Colonic mucosa (tissue), 4 donors: ENCODE data around the gene P4HB. TPM values are rescaled to one million over a fixed set of nuclear protein-coding genes. Genes with fewer than 3 reads are reported as not detected.

Source experiments
- DNase-seq: peaks from one replicate; pipeline ENCODE4 v3.0.0-alpha.2; 2020
- H3K27ac ChIP-seq: fragments of 200-600 bp; one replicate; pipeline ENCODE4 v1.8.0; 2021
- H3K27me3 ChIP-seq: fragments of 200-600 bp; one replicate; pipeline ENCODE4 v1.8.0; 2021
- H3K36me3 ChIP-seq: fragments of 200-600 bp; one replicate; pipeline ENCODE4 v1.8.0; 2021
- H3K4me1 ChIP-seq: fragments of 200-600 bp; one replicate; pipeline ENCODE4 v1.8.0; 2021; ENCODE audit warnings: mild to moderate bottlenecking
- H3K4me3 ChIP-seq: fragments of 200-600 bp; one replicate; pipeline ENCODE4 v1.8.0; 2021
- H3K9ac ChIP-seq, 2 donors: one replicate each; pipeline ENCODE4 v1.7.0; 2013; ENCODE audit warnings: control low read depth in 2 of 2, low read depth in 2 of 2, low read length in 2 of 2
- H3K9me3 ChIP-seq: fragments of 200-600 bp; one replicate; pipeline ENCODE4 v1.8.0; 2021
- CTCF ChIP-seq: fragments of 200-600 bp; IDR thresholded peaks from one replicate; pipeline ENCODE4 v1.8.0; 2022; ENCODE audit warnings: antibody characterized with exemption, mild to moderate bottlenecking
- intact Hi-C: fragments of 100-400 bp; cut with DNase I; formaldehyde crosslinking; loops from one replicate; pipeline ENCODE4 v1.14.1; 2022
- total RNA-seq, 2 donors: library from RNA; stranded (reverse); fragmentation: NEBNext Ultra II Directional in 1 of 2; extraction: Animal tissue kit (Norgen Biotek cat#: 25700) in 1 of 2; gene quantifications; one replicate each; pipeline ENCODE4 v1.2.1, GENCODE V29; 2021
- donor health status: healthy.
- donor health status: DM: no; HTN: no; CAD: no.
- donor health status: DM: no; HTN: no; CAD: no.

The P4HB gene
- total RNA-seq, 2 donors from 2014 or later, result 719 to 1,051 TPM

GRCh38 chr17:81858967-81859905 is 1.1 kb downstream of the P4HB start:
- H3K36me3 ChIP-seq, result peaks cover 10% of the 10 kb centered on the region
- TF ChIP-seq CTCF, result no peak
- no peaks in the 10 kb centered on the region for H3K9me3 ChIP-seq
- H3K9ac ChIP-seq, result peak overlapping the region; percentile 91 to 95
- intact Hi-C loops, result no loop called here
- no peaks in the 10 kb centered on the region for H3K27me3 ChIP-seq
- H3K4me3 ChIP-seq, result peak overlapping the region; percentile 96
- peaks cover 17% of the 10 kb centered on the region for H3K4me1 ChIP-seq
- H3K27ac ChIP-seq, result peak overlapping the region; percentile 92
- DNase-seq, result no peak

- no peak for DNase-seq
- intact Hi-C loops, result no loop called here
- Histone ChIP-seq H3K27me3 (no peaks in the 10 kb centered on the region), H3K36me3 (peaks cover 10% of the 10 kb centered on the region), H3K4me1 (peaks cover 17% of the 10 kb centered on the region), H3K9ac (peak overlapping the region; percentile 91 to 95), H3K9me3 (no peaks in the 10 kb centered on the region), H3K27ac (no peak overlapping the region), H3K4me3 (peak overlapping the region; percentile 96)
- TF ChIP-seq CTCF, result no peak
Observed at GRCh38 chr17:81858170-81858966, 2.0 kb downstream of the P4HB start.

- no peak overlapping the region for H3K9ac ChIP-seq
- no peak overlapping the region for H3K27ac ChIP-seq
- H3K4me3 ChIP-seq, result no peak overlapping the region
- H3K4me1 ChIP-seq, result peaks cover 15% of the 10 kb centered on the region
- H3K9me3 ChIP-seq, result no peaks in the 10 kb centered on the region
- intact Hi-C loops, result no loop called here
- no peak for TF ChIP-seq CTCF
- DNase-seq, result no peak
- no peaks in the 10 kb centered on the region for H3K27me3 ChIP-seq
- H3K36me3 ChIP-seq, result peaks cover 10% of the 10 kb centered on the region
Observed at GRCh38 chr17:81854974-81855774, 5.2 kb downstream of the P4HB start.

GRCh38 chr17:81852237-81852636 is 8.1 kb downstream of the P4HB start:
- Histone ChIP-seq H3K9ac (no peak overlapping the region), H3K4me3 (no peak overlapping the region)

More at GRCh38 chr17:81852237-81852636, 8.1 kb downstream of the P4HB start:
- DNase-seq, result no peak
- Histone ChIP-seq H3K9me3 (no peaks in the 10 kb centered on the region), H3K36me3 (peaks cover 15% of the 10 kb centered on the region), H3K27me3 (no peaks in the 10 kb centered on the region), H3K27ac (no peak overlapping the region), H3K4me1 (peaks cover 4% of the 10 kb centered on the region)
- no peak for TF ChIP-seq CTCF
- intact Hi-C loops, result no loop called here
